ENCODE results near the gene THADA.

DNA sequence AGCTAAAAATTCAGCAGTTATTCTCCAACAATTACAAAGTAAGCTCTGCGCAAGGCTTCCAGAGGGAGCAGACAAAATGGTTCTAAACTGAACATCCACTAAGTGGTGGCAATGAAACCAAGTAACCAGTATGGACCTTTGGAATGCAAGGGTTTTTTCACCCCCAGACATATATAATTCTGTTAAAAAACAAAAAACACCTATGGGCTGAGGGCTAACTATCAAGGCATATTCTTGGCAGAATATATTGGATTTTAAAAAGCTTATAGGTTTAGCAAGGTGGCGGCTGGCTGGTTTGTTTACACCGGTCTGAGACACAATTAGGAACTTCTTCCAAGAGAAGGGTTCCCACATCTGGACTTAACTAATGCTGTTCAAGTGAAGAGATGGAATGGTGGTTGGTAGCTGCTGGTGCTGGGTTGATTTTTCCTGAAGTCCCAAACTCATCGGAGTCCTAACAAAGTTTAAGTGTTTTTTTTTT lies 372.3 kb downstream of the THADA start:
- no peak for TF ChIP-seq EZH2 (IDR thresholded peaks at IDR 0.05; ENCODE audit: low read length, missing control alignments)
- TF ChIP-seq, protein P1, sequence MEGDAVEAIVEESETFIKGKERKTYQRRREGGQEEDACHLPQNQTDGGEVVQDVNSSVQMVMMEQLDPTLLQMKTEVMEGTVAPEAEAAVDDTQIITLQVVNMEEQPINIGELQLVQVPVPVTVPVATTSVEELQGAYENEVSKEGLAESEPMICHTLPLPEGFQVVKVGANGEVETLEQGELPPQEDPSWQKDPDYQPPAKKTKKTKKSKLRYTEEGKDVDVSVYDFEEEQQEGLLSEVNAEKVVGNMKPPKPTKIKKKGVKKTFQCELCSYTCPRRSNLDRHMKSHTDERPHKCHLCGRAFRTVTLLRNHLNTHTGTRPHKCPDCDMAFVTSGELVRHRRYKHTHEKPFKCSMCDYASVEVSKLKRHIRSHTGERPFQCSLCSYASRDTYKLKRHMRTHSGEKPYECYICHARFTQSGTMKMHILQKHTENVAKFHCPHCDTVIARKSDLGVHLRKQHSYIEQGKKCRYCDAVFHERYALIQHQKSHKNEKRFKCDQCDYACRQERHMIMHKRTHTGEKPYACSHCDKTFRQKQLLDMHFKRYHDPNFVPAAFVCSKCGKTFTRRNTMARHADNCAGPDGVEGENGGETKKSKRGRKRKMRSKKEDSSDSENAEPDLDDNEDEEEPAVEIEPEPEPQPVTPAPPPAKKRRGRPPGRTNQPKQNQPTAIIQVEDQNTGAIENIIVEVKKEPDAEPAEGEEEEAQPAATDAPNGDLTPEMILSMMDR (conservative IDR thresholded peaks at IDR 0.05 in 1 of 2, IDR thresholded peaks at IDR 0.05 in 1 of 2; ENCODE audit: low read depth in 1 of 2, low read length in 2 of 2) = no peak
